ENCODE measurements around the gene NISCH.
A peak's percentile ranks its signal among the peaks of the same experiment; 100 is the strongest.

GRCh38 chr3:52446631-52447511 lies 8.5 kb upstream of the NISCH start:
- TF ChIP-seq CTCF (optimal IDR thresholded peaks at IDR 0.05 in 1 of 3, IDR thresholded peaks at IDR 0.05 in 1 of 3, conservative IDR thresholded peaks at IDR 0.05 in 1 of 3; ENCODE audit: extremely low read depth in 1 of 3, insufficient read depth in 2 of 3, low read length in 3 of 3) (peak in 2 of 3 experiments; percentile 100), EZH2 (IDR thresholded peaks at IDR 0.05; ENCODE audit: low read length) (no peak)
